ENCODE results near the gene DNAJB5. TPM values are rescaled to one million over a fixed set of nuclear protein-coding genes. Genes with fewer than 3 reads are reported as not detected.

The DNAJB5 gene
- total and polyA plus RNA-seq, 7 donors = 0.92 to 58.7 (median 27.8) TPM

GRCh38 chr9:34980181-34980761 is 9.3 kb upstream of the DNAJB5 start:
- no peak overlapping the region for H3K4me3 ChIP-seq
- no peaks in the 10 kb centered on the region for H3K9me3 ChIP-seq
- H3K27ac ChIP-seq = no peak overlapping the region
- H3K4me1 ChIP-seq = no peaks in the 10 kb centered on the region
- 72 to 77% methylated on average over 11 of the region's 11 CpGs for WGBS, 2 donors
- no peaks in the 10 kb centered on the region for H3K36me3 ChIP-seq
- H3K27me3 ChIP-seq = no peaks in the 10 kb centered on the region
- intact Hi-C loops (cut with DNase I) = no loop called here
- TF ChIP-seq CTCF (IDR thresholded peaks at IDR 0.05) (no peak), POLR2AphosphoS5 (IDR thresholded peaks at IDR 0.05) (no peak), POLR2A (IDR thresholded peaks at IDR 0.05) (no peak), EP300 (IDR thresholded peaks at IDR 0.05) (no peak)
- no peak for DNase-seq

GRCh38 chr9:34982361-34982760 is 7.2 kb upstream of the DNAJB5 start:
- no peak for TF ChIP-seq POLR2A (IDR thresholded peaks at IDR 0.05)
- no peak for TF ChIP-seq POLR2AphosphoS5 (IDR thresholded peaks at IDR 0.05)
- no peak for TF ChIP-seq CTCF (IDR thresholded peaks at IDR 0.05)
- TF ChIP-seq EP300 (IDR thresholded peaks at IDR 0.05) = no peak
- Histone ChIP-seq H3K27ac (no peak overlapping the region), H3K4me1 (no peaks in the 10 kb centered on the region), H3K27me3 (no peaks in the 10 kb centered on the region), H3K4me3 (no peak overlapping the region), H3K9me3 (no peaks in the 10 kb centered on the region), H3K36me3 (no peaks in the 10 kb centered on the region)
- intact Hi-C loops (cut with DNase I) = no loop called here
- 58 to 82% methylated on average over 7 of the region's 7 CpGs for WGBS, 2 donors
- DNase-seq = no peak

GRCh38 chr9:34983209-34983608 is 6.3 kb upstream of the DNAJB5 start:
- H3K36me3 ChIP-seq = no peaks in the 10 kb centered on the region
- no peak overlapping the region for H3K4me3 ChIP-seq
- no peak for DNase-seq
- no peak overlapping the region for H3K27ac ChIP-seq
- peaks cover 0 to 3% (median 1%) of the 10 kb centered on the region in 4 donors for H3K4me1 ChIP-seq
- 76 to 88% methylated on average over 2 of the region's 2 CpGs for WGBS, 2 donors
- no peaks in the 10 kb centered on the region for H3K9me3 ChIP-seq
- H3K27me3 ChIP-seq = no peaks in the 10 kb centered on the region
- no peak for TF ChIP-seq POLR2AphosphoS5 (IDR thresholded peaks at IDR 0.05)
- intact Hi-C loops (cut with DNase I) = no loop called here

GRCh38 chr9:34984049-34984448 is 5.5 kb upstream of the DNAJB5 start:
- Histone ChIP-seq H3K36me3 (no peaks in the 10 kb centered on the region), H3K9me3 (no peaks in the 10 kb centered on the region), H3K4me3 (no peak overlapping the region), H3K27ac (no peak overlapping the region), H3K27me3 (no peaks in the 10 kb centered on the region), H3K4me1 (peaks cover 0 to 10% (median 7%) of the 10 kb centered on the region in 4 donors)
- TF ChIP-seq CTCF (IDR thresholded peaks at IDR 0.05) (no peak), POLR2AphosphoS5 (IDR thresholded peaks at IDR 0.05) (no peak), POLR2A (IDR thresholded peaks at IDR 0.05) (no peak), EP300 (IDR thresholded peaks at IDR 0.05) (no peak)
- intact Hi-C loops (cut with DNase I) = no loop called here
- DNase-seq = no peak
- WGBS, 2 donors = 0 to 4% methylated on average over 1 of the region's 1 CpG

- WGBS, 2 donors = 11 to 20% methylated on average over 7 of the region's 7 CpGs
- Histone ChIP-seq H3K4me3 (no peak overlapping the region), H3K36me3 (no peaks in the 10 kb centered on the region), H3K9me3 (no peaks in the 10 kb centered on the region), H3K4me1 (peaks cover 0 to 14% (median 10%) of the 10 kb centered on the region in 4 donors), H3K27ac (no peak overlapping the region), H3K27me3 (no peaks in the 10 kb centered on the region)
- intact Hi-C loops (cut with DNase I) = loop anchor here (1.0 to 5.0 kb wide), 4 partner anchors 86 to 283 kb away; partner anchors contain the start of genes PIGO and VCP
- no peak for DNase-seq
- no peak for TF ChIP-seq POLR2AphosphoS5 (IDR thresholded peaks at IDR 0.05)
- TF ChIP-seq CTCF (IDR thresholded peaks at IDR 0.05) = peak; percentile 29 to 69 (median 62)
- TF ChIP-seq POLR2A (IDR thresholded peaks at IDR 0.05) = no peak
- no peak for TF ChIP-seq EP300 (IDR thresholded peaks at IDR 0.05)
Measured at GRCh38 chr9:34985311-34985899, 4.1 kb upstream of the DNAJB5 start.
